OCI-LY1 (cell line): ENCODE results near the gene TRIM59.

ENCODE experiments used
- H2AFZ ChIP-seq: fragments of 200-600 bp; sonication (generic), shearing (Covaris generic); 2 replicates; pipeline ENCODE4 v1.6.0; 2014; ENCODE audit warnings: antibody characterized with exemption, mild to moderate bottlenecking, low read length
- H3F3A ChIP-seq: fragments of 200-600 bp; sonication (generic), shearing (Covaris generic); 2 replicates; pipeline ENCODE4 v1.6.0; 2014; ENCODE audit warnings: mild to moderate bottlenecking, antibody characterized with exemption, low read length, moderate library complexity; ENCODE audit not compliant: insufficient read depth
- H3K27ac ChIP-seq: fragments of 200-600 bp; sonication (generic); 2 replicates; pipeline ENCODE4 v1.5.1; 2014; ENCODE audit warnings: low read length, mixed run types, mild to moderate bottlenecking, low read depth; ENCODE audit not compliant: poor library complexity, severe bottlenecking
- H3K27me3 ChIP-seq: fragments of 200-600 bp; sonication (generic); 2 replicates; pipeline ENCODE4 v1.6.0; 2014; ENCODE audit warnings: antibody characterized with exemption, mild to moderate bottlenecking, low read length, moderate library complexity; ENCODE audit not compliant: insufficient read depth
- H3K36me3 ChIP-seq: fragments of 200-600 bp; sonication (generic); 2 replicates; pipeline ENCODE4 v1.6.1; 2014; ENCODE audit warnings: mild to moderate bottlenecking, antibody characterized with exemption, low read length, moderate library complexity, mixed read lengths; ENCODE audit not compliant: insufficient read depth
- H3K4me1 ChIP-seq: fragments of 200-600 bp; sonication (generic); 2 replicates; pipeline ENCODE4 v1.5.1; 2014; ENCODE audit warnings: mild to moderate bottlenecking, low read length, moderate library complexity; ENCODE audit not compliant: insufficient read depth, severe bottlenecking
- H3K4me2 ChIP-seq: fragments of 200-600 bp; sonication (generic), shearing (Covaris generic); 2 replicates; pipeline ENCODE4 v1.6.1; 2014; ENCODE audit warnings: low read length
- H3K4me3 ChIP-seq: fragments of 200-600 bp; sonication (generic); 2 replicates; pipeline ENCODE4 v1.5.1; 2014; ENCODE audit warnings: low read length, low read depth, mild to moderate bottlenecking, mixed read lengths; ENCODE audit not compliant: poor library complexity, severe bottlenecking
- H3K79me2 ChIP-seq: fragments of 200-600 bp; shearing (Covaris generic); 2 replicates; pipeline ENCODE4 v1.6.1; 2016; ENCODE audit warnings: mixed run types, low read length, mixed read lengths; ENCODE audit not compliant: insufficient read depth
- H3K9ac ChIP-seq: fragments of 200-600 bp; sonication (generic), shearing (Covaris generic); 2 replicates; pipeline ENCODE4 v1.6.1; 2014; ENCODE audit warnings: mild to moderate bottlenecking, low read length, mixed read lengths
- H3K9me2 ChIP-seq: fragments of 200-600 bp; sonication (generic), shearing (Covaris generic); 2 replicates; pipeline ENCODE4 v1.6.1; 2014; ENCODE audit warnings: low read depth, mild to moderate bottlenecking, low read length, mixed read lengths
- H3K9me3 ChIP-seq: fragments of 200-600 bp; shearing (Covaris generic); 2 replicates; pipeline ENCODE4 v1.6.1; 2014; ENCODE audit warnings: low read length, mixed read lengths
- H4K20me1 ChIP-seq: fragments of 200-600 bp; sonication (generic), shearing (Covaris generic); 2 replicates; pipeline ENCODE4 v1.6.0; 2016; ENCODE audit warnings: mild to moderate bottlenecking, low read length; ENCODE audit not compliant: insufficient read depth
- EZH2 ChIP-seq: fragments of 200-600 bp; sonication (generic), shearing (Covaris generic); IDR thresholded peaks from 2 replicates; pipeline ENCODE4 v1.8.0; 2017; ENCODE audit warnings: borderline replicate concordance, mixed run types, mild to moderate bottlenecking, antibody characterized with exemption, low read length, moderate library complexity, mixed read lengths
- TF ChIP-seq, protein P1 (sequence below): fragments of 200-600 bp; sonication (generic), shearing (Covaris generic); IDR thresholded peaks from 2 replicates; pipeline ENCODE4 v1.5.1; 2017; ENCODE audit warnings: mild to moderate bottlenecking, antibody characterized with exemption, low read length, moderate library complexity, mixed read lengths

Gene TRIM59

GRCh38 chr3:160427832-160428424 lies 21.7 kb downstream of the TRIM59 start:
- no peak overlapping the region for H3K27ac ChIP-seq

DNA sequence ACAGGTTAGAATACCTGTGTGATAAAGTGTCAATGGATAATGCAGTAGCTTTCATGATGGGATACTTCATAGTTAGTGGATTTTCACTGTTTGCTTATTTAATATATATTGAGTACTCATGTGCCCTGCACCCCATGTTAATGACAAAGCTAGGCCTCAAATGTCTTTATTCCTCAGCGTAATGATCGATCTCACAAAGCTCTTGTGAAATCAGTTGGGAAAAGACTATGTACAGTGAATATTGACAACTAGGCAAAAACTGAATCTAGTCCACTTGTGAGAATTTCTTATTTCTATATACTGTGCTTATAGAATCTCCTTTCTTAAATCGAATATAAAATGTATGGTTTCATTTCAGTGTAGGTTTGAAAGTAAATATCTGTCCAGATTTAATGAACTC lies 32.3 kb downstream of the TRIM59 start:
- Histone ChIP-seq H3K4me1 (no peaks in the 10 kb centered on the region), H3K27me3 (no peaks in the 10 kb centered on the region), H3K27ac (no peak overlapping the region), H3K4me3 (no peak overlapping the region), H4K20me1 (no peaks in the 10 kb centered on the region), H3K9me2 (no peaks in the 10 kb centered on the region), H3F3A (peaks cover 12% of the 10 kb centered on the region), H3K9me3 (no peaks in the 10 kb centered on the region), H3K9ac (no peak overlapping the region), H3K36me3 (peaks cover 98% of the 10 kb centered on the region), H3K79me2 (peaks cover 15% of the 10 kb centered on the region; the same call in 1 of the 2 replicates), H3K4me2 (no peak overlapping the region), H2AFZ (no peak overlapping the region)
- TF ChIP-seq EZH2, result no peak
- TF ChIP-seq, protein P1, sequence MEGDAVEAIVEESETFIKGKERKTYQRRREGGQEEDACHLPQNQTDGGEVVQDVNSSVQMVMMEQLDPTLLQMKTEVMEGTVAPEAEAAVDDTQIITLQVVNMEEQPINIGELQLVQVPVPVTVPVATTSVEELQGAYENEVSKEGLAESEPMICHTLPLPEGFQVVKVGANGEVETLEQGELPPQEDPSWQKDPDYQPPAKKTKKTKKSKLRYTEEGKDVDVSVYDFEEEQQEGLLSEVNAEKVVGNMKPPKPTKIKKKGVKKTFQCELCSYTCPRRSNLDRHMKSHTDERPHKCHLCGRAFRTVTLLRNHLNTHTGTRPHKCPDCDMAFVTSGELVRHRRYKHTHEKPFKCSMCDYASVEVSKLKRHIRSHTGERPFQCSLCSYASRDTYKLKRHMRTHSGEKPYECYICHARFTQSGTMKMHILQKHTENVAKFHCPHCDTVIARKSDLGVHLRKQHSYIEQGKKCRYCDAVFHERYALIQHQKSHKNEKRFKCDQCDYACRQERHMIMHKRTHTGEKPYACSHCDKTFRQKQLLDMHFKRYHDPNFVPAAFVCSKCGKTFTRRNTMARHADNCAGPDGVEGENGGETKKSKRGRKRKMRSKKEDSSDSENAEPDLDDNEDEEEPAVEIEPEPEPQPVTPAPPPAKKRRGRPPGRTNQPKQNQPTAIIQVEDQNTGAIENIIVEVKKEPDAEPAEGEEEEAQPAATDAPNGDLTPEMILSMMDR, result no peak

More at GRCh38 chr3:160427832-160428424, 21.7 kb downstream of the TRIM59 start:
- Histone ChIP-seq H3K9me2 (no peaks in the 10 kb centered on the region), H3K79me2 (peaks cover 16% of the 10 kb centered on the region; the same call in 1 of the 2 replicates), H3F3A (peaks cover 13% of the 10 kb centered on the region; the same call in 1 of the 2 replicates), H2AFZ (no peak overlapping the region), H3K27me3 (no peaks in the 10 kb centered on the region), H3K4me1 (no peaks in the 10 kb centered on the region), H3K9me3 (no peaks in the 10 kb centered on the region), H3K4me2 (no peak overlapping the region), H3K36me3 (peaks cover 100% of the 10 kb centered on the region), H4K20me1 (no peaks in the 10 kb centered on the region), H3K9ac (no peak overlapping the region), H3K4me3 (no peak overlapping the region)
- TF ChIP-seq, protein P1, result no peak
- no peak for TF ChIP-seq EZH2

DNA sequence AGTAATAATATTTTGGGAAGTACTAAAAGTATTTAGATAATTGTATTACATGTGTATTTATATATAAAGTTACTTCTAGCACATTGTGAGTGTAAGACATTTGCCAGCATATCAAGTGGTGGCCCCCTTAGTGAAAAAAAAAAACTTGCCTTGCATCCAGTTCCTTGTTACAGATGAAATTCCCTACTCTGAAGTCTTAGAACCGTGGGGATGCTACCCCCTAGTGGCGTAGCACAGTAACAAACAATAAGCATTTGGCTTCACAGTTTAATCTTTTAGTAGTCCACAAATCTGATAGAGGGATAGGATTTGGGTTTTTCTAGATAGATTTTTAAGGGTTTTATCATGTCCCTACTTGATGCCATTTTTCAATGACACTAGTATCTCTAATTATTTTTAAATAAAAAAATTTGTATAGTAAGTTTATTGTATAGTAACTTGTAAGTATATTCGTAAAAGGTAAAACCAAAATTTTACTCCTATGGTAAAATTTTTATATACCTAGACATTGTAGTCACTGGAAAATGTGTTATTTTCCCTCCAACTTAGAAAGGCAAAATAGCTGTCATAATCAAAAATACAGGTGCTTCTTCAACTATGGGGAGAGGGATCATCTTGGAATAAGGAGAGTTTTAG lies 35.9 kb downstream of the TRIM59 start:
- Histone ChIP-seq H3K36me3 (peaks cover 96% of the 10 kb centered on the region), H3K27me3 (no peaks in the 10 kb centered on the region), H3K4me3 (no peak overlapping the region), H2AFZ (no peak overlapping the region), H3F3A (peaks cover 22% of the 10 kb centered on the region), H3K9ac (no peak overlapping the region), H3K79me2 (peaks cover 30% of the 10 kb centered on the region; the same call in 1 of the 2 replicates), H3K9me3 (no peaks in the 10 kb centered on the region), H3K4me1 (no peaks in the 10 kb centered on the region), H3K27ac (no peak overlapping the region), H4K20me1 (no peaks in the 10 kb centered on the region), H3K4me2 (no peak overlapping the region), H3K9me2 (no peaks in the 10 kb centered on the region)
- TF ChIP-seq EZH2, result no peak
- TF ChIP-seq, protein P1, result peak; percentile 95
